Activated B cell treated with CpG ODN at 0.5 μM for 24 hours (primary cell): Measurements from ENCODE around the gene AKAP13. TPM values are rescaled to one million over a fixed set of nuclear protein-coding genes. Genes with fewer than 3 reads are reported as not detected.
"Not testable (repeated sequence)": the region's sequence is repeated elsewhere in the genome, so short reads cannot be mapped to it uniquely, and the experiment has no call there.

Experiments
- ATAC-seq: fragments of 200-7000 bp; cut with Tn5 transposase; one replicate; pipeline ENCODE4 v1.10.0; 2021; ENCODE audit warnings: low read depth, mild to moderate bottlenecking, moderate library complexity
- CTCF ChIA-PET: fragments of 350-600 bp; sonication (Branson Sonifier 250); formaldehyde crosslinking; loops from one replicate; lab custom pipeline; 2021; ENCODE audit warnings: antibody characterized with exemption; lab: Charles Lee
- POLR2A ChIA-PET: fragments of 350-600 bp; sonication (Branson Sonifier 250); formaldehyde crosslinking; loops from one replicate; lab custom pipeline; 2021; ENCODE audit warnings: antibody characterized with exemption; lab: Charles Lee
- DNase-seq: peaks from one replicate; pipeline ENCODE4 v3.0.0; 2022
- H3K27ac Mint-ChIP-seq: one replicate; pipeline ENCODE4 v1.8.0; 2020; ENCODE audit warnings: mixed read lengths
- H3K27me3 Mint-ChIP-seq: one replicate; pipeline ENCODE4 v1.8.0; 2021; ENCODE audit warnings: mixed read lengths
- H3K36me3 Mint-ChIP-seq: one replicate; pipeline ENCODE4 v1.8.0; 2021; ENCODE audit warnings: low read depth, mixed read lengths
- H3K4me1 Mint-ChIP-seq: one replicate; pipeline ENCODE4 v1.8.0; 2021; ENCODE audit warnings: mixed read lengths
- H3K4me3 Mint-ChIP-seq: one replicate; pipeline ENCODE4 v1.8.0; 2020; ENCODE audit warnings: mild to moderate bottlenecking, mixed read lengths
- H3K9me3 Mint-ChIP-seq: one replicate; pipeline ENCODE4 v1.8.0; 2020; ENCODE audit warnings: mixed read lengths
- CTCF ChIP-seq: fragments of 200-600 bp; IDR thresholded peaks from one replicate; pipeline ENCODE4 v1.8.0; 2022; ENCODE audit warnings: antibody characterized with exemption, mild to moderate bottlenecking
- intact Hi-C: fragments of 100-400 bp; cut with micrococcal nuclease; formaldehyde crosslinking; loops from one replicate; pipeline ENCODE4 v1.15.1; 2024
- total RNA-seq: library from RNA; stranded (reverse); gene quantifications from 2 replicates; pipeline ENCODE4 v1.2.3, GENCODE V29; 2022

Gene AKAP13
- total RNA-seq, 1 donor from 2014 or later = 290 TPM

DNA sequence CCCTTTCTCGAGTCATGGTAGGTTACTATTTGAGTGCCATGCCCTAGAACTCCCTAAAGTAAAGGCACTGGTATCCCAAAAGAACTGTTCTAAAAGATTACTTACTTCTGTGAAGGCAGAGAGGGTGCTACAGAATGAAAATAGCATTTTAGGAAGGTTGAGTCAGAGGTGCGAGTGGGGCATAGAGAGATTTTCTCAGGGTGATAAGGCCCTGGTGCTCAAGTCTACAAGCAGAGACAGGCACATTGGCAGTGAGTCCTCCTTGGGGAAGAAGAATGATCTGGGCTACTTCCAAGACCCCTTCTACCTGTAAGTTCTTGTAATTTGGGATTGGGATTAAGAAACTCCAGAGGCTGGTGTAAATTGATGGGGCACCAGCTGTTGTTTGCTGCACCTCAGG, 96.7 kb downstream of the AKAP13 start:
- POLR2A ChIA-PET = no interaction called here
- peaks cover 93% of the 10 kb centered on the region for H3K4me1 Mint-ChIP-seq
- intact Hi-C loops = no loop called here

DNA sequence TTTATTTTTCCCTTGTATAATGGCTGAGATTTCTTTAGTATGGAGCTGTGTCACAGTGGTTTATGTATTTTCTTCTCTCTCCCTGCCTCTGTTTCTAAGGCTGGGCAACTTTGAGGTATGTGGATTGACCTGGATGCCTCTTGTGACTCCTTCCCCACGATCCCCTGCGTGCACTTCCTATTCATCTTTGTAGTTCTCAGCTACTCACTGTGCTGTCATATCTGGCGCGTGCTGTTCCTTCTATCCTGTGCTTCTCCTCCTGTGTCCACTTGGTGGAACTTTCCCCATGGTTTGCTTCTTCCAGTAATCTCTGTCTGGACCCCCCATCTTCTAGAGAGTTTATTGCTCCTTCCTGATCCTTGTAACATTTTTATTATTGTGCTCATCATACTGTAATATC, 97.3 kb downstream of the AKAP13 start:
- ChIA-PET POLR2A (interaction anchor here (0.7 kb wide), 1 partner anchor 105 kb away, joined by 7 read pairs; no protein-coding TSS in a partner anchor), CTCF (interaction anchor here (0.7 kb wide), 1 partner anchor 148 kb away, joined by 3 read pairs; no protein-coding TSS in a partner anchor)
- TF ChIP-seq CTCF = no peak
- Mint-ChIP-seq H3K36me3 (peaks cover 15% of the 10 kb centered on the region), H3K9me3 (no peaks in the 10 kb centered on the region), H3K4me3 (no peak overlapping the region), H3K4me1 (peaks cover 96% of the 10 kb centered on the region), H3K27me3 (no peaks in the 10 kb centered on the region), H3K27ac (peak overlapping the region; percentile 24)
- DNase-seq = no peak
- ATAC-seq = no peak
- intact Hi-C loops = no loop called here

More for the DNA sequence above, 96.7 kb downstream of the AKAP13 start:
- Mint-ChIP-seq H3K27ac (no peak overlapping the region), H3K4me3 (no peak overlapping the region), H3K27me3 (no peaks in the 10 kb centered on the region), H3K36me3 (peaks cover 15% of the 10 kb centered on the region), H3K9me3 (no peaks in the 10 kb centered on the region)
- CTCF ChIA-PET = interaction anchor here (1.5 kb wide), 1 partner anchor 64 kb away, joined by 6 read pairs; no protein-coding TSS in a partner anchor
- no peak for DNase-seq
- no peak for TF ChIP-seq CTCF
- no peak for ATAC-seq

DNA sequence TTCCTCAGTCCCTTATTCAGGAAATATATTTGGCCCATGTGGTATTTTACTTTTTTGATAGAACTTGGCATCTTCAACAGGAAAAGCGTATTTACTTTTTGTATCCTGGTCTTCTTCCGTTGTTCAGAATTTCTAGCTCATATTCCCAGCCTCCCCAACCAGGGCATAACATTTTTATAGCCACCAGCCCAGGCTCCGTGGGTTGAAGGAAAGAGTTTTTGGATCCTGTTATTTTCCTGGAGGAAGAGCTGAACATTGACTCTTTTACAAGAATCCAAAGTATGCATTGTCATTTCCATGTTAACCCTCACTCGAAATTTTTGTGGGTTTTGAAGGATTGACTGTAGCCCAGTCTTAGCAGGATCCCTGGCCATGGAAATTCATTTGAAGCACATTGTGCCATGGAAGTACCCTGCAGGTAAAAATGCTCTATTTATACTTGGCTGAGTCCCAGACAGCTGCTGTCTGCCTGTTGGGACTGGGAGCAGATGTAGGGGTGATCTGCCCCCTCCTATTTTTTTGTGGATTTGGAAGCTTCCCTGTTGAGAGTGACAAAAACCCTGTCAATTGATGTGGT, 98.8 kb downstream of the AKAP13 start:
- Mint-ChIP-seq H3K4me1 (peaks cover 91% of the 10 kb centered on the region), H3K4me3 (no peak overlapping the region), H3K27me3 (no peaks in the 10 kb centered on the region), H3K9me3 (no peaks in the 10 kb centered on the region), H3K27ac (no peak overlapping the region), H3K36me3 (peaks cover 15% of the 10 kb centered on the region)
- intact Hi-C loops = no loop called here
- no peak for ATAC-seq
- ChIA-PET CTCF (no interaction called here), POLR2A (interaction anchor here (1.0 kb wide), 1 partner anchor 11 kb away, joined by 3 read pairs; no protein-coding TSS in a partner anchor)
- TF ChIP-seq CTCF = no peak
- no peak for DNase-seq

DNA sequence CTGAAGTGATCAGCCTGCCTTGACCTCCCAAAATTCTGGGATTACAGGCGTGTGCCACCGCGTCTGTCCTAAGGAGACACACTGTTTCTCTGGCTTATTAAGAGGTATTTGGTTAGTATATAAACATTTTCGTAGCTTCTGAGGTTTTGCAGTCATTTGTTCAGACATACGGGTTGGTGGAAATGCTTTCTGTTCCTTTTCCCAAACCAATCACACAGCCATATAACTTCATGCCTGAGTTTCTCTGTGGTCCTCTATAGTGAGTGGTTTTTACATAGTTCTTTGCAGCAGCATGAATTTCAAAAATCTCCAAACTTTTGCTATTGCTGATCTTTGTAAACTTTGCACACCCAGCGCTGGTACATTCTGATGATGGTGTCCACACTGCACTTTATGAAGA, 100.5 kb downstream of the AKAP13 start:
- intact Hi-C loops = loop anchor here (2.0 to 10.0 kb wide), 2 partner anchors 184 to 224 kb away; no protein-coding TSS in a partner anchor
- no peak for DNase-seq
- CTCF ChIA-PET = no interaction called here

DNA sequence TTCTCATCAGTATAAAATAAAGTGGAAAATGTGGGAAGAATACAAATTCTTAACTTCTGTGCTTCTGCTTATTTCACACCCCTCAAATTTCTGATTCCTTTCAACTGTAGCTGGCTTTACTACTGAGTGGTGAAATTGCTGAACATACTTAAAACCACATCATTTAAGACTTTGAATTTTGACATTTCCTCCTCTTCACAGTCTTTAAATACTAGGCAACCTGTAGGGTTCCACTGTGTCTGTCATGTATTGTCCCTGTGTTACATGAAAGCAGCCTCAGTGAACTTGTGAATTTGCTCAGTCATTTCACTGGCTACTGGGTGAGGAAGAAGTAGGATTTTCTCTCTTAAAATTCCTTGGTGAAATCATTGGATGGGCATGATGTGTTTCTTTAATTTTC, 101.1 kb downstream of the AKAP13 start:
- CTCF ChIA-PET, DNase-seq, H3K4me3 Mint-ChIP-seq, H3K27me3 Mint-ChIP-seq, H3K27ac Mint-ChIP-seq, H3K9me3 Mint-ChIP-seq, ATAC-seq: not testable (repeated sequence)
- POLR2A ChIA-PET = interaction anchor here (1.1 kb wide), 1 partner anchor 151 kb away, joined by 4 read pairs; no protein-coding TSS in a partner anchor
- H3K4me1 Mint-ChIP-seq = peaks cover 84% of the 10 kb centered on the region
- intact Hi-C loops = loop anchor here (2.0 to 10.0 kb wide), 2 partner anchors 185 to 223 kb away; no protein-coding TSS in a partner anchor
- peaks cover 15% of the 10 kb centered on the region for H3K36me3 Mint-ChIP-seq

More for the DNA sequence above, 100.5 kb downstream of the AKAP13 start:
- Mint-ChIP-seq H3K9me3 (no peaks in the 10 kb centered on the region), H3K36me3 (peaks cover 15% of the 10 kb centered on the region), H3K27ac (no peak overlapping the region), H3K4me1 (peaks cover 85% of the 10 kb centered on the region), H3K27me3 (no peaks in the 10 kb centered on the region), H3K4me3 (peak overlapping the region; percentile 38)
- POLR2A ChIA-PET = interaction anchor here (0.6 to 1.1 kb wide), 2 partner anchors 99 to 150 kb away, joined by 4 to 14 read pairs; no protein-coding TSS in a partner anchor
- peak; percentile 46 for ATAC-seq
- no peak for TF ChIP-seq CTCF
